H9 (cell line): Measurements from ENCODE around the gene PTPRN2. TPM values are rescaled to one million over a fixed set of nuclear protein-coding genes. Genes with fewer than 3 reads are reported as not detected.

ENCODE experiments used
- DNase-seq: peaks from one replicate; pipeline ENCODE4 v3.0.0-alpha.2; 2017
- H2AFZ ChIP-seq: one replicate; pipeline ENCODE4 v1.6.1; 2013; ENCODE audit warnings: mild to moderate bottlenecking, low read length, control low read depth, moderate library complexity
- H2AK5ac ChIP-seq: 2 replicates; pipeline ENCODE4 v1.6.1; 2013; ENCODE audit warnings: low read length, control low read depth, mixed read lengths; ENCODE audit not compliant: insufficient read length
- H2BK120ac ChIP-seq: one replicate; pipeline ENCODE4 v1.6.1; 2013; ENCODE audit warnings: low read depth, mild to moderate bottlenecking, low read length, control low read depth, inconsistent platforms; ENCODE audit not compliant: poor library complexity, severe bottlenecking
- H2BK12ac ChIP-seq: 2 replicates; pipeline ENCODE4 v1.6.1; 2013; ENCODE audit warnings: low read length, control low read depth, mixed read lengths, low read depth; ENCODE audit not compliant: insufficient read length
- H2BK15ac ChIP-seq: 2 replicates; pipeline ENCODE4 v1.6.1; 2013; ENCODE audit warnings: low read depth, low read length, control low read depth
- H2BK20ac ChIP-seq: one replicate; pipeline ENCODE4 v1.6.1; 2013; ENCODE audit warnings: low read depth, mild to moderate bottlenecking, low read length, control low read depth, inconsistent platforms; ENCODE audit not compliant: poor library complexity, severe bottlenecking
- H2BK5ac ChIP-seq: 2 replicates; pipeline ENCODE4 v1.6.1; 2013; ENCODE audit warnings: low read length, control low read depth, mixed read lengths; ENCODE audit not compliant: insufficient read length
- H3K14ac ChIP-seq: 2 replicates; pipeline ENCODE4 v1.6.1; 2013; ENCODE audit warnings: low read length, control low read depth; ENCODE audit not compliant: insufficient read depth
- H3K18ac ChIP-seq: 2 replicates; pipeline ENCODE4 v1.6.1; 2013; ENCODE audit warnings: low read depth, mild to moderate bottlenecking, mixed read lengths, low read length, control low read depth; ENCODE audit not compliant: insufficient read length
- H3K23ac ChIP-seq: 2 replicates; pipeline ENCODE4 v1.6.1; 2013; ENCODE audit warnings: low read length, control low read depth, mixed read lengths, low read depth; ENCODE audit not compliant: insufficient read length
- H3K23me2 ChIP-seq: 2 replicates; pipeline ENCODE4 v1.6.1; 2013; ENCODE audit warnings: low read depth, mild to moderate bottlenecking, mixed read lengths, low read length, control low read depth; ENCODE audit not compliant: insufficient read length, poor library complexity, severe bottlenecking
- H3K27ac ChIP-seq: 2 replicates; pipeline ENCODE4 v1.5.1; 2013; ENCODE audit warnings: low read length, control low read depth, mixed read lengths, low read depth; ENCODE audit not compliant: insufficient read length
- H3K27me3 ChIP-seq: 2 replicates; pipeline ENCODE4 v1.6.1; 2013; ENCODE audit warnings: low read length, control low read depth, inconsistent platforms; ENCODE audit not compliant: insufficient read depth
- H3K4ac ChIP-seq: 2 replicates; pipeline ENCODE4 v1.6.1; 2013; ENCODE audit warnings: low read depth, mild to moderate bottlenecking, control low read depth, inconsistent platforms, low read length, moderate library complexity
- H3K4me1 ChIP-seq: 2 replicates; pipeline ENCODE4 v1.6.1; 2013; ENCODE audit warnings: low read length, control low read depth, inconsistent platforms; ENCODE audit not compliant: insufficient read depth
- H3K4me2 ChIP-seq: 2 replicates; pipeline ENCODE4 v1.6.1; 2013; ENCODE audit warnings: low read length, control low read depth, mixed read lengths; ENCODE audit not compliant: insufficient read length, insufficient read depth
- H3K56ac ChIP-seq: 2 replicates; pipeline ENCODE4 v1.6.1; 2013; ENCODE audit warnings: low read depth, mild to moderate bottlenecking, mixed read lengths, low read length, control low read depth; ENCODE audit not compliant: insufficient read length
- H3K79me1 ChIP-seq: 2 replicates; pipeline ENCODE4 v1.6.1; 2013; ENCODE audit warnings: low read depth, mild to moderate bottlenecking, moderate library complexity, low read length, control low read depth, inconsistent platforms; ENCODE audit not compliant: insufficient read depth, poor library complexity, severe bottlenecking
- H3K79me2 ChIP-seq: 2 replicates; pipeline ENCODE4 v1.6.1; 2013; ENCODE audit warnings: low read length, control low read depth, inconsistent platforms; ENCODE audit not compliant: insufficient read depth
- H3K9ac ChIP-seq: 2 replicates; pipeline ENCODE4 v1.6.1; 2013; ENCODE audit warnings: low read length, control low read depth, mixed read lengths; ENCODE audit not compliant: insufficient read length; ENCODE audit errors: extremely low read depth
- H3K9me3 ChIP-seq: one replicate; pipeline ENCODE4 v1.6.1; 2013; ENCODE audit warnings: low read depth, low read length, inconsistent platforms; ENCODE audit not compliant: control insufficient read depth
- H3T11ph ChIP-seq: one replicate; pipeline ENCODE4 v1.6.1; 2013; ENCODE audit warnings: mild to moderate bottlenecking, low read length, control low read depth, inconsistent platforms
- H4K20me1 ChIP-seq: one replicate; pipeline ENCODE4 v1.6.1; 2013; ENCODE audit not compliant: control insufficient read depth, insufficient read length, insufficient read depth
- H4K5ac ChIP-seq: 2 replicates; pipeline ENCODE4 v1.6.1; 2013; ENCODE audit warnings: low read depth, mild to moderate bottlenecking, mixed read lengths, low read length, control low read depth; ENCODE audit not compliant: insufficient read length
- H4K8ac ChIP-seq: replicated peaks from 2 replicates; pipeline ENCODE4 v1.6.1; 2013; ENCODE audit warnings: low read length, control low read depth, mixed read lengths, low read depth; ENCODE audit not compliant: insufficient read length
- H4K91ac ChIP-seq: 2 replicates; pipeline ENCODE4 v1.6.1; 2013; ENCODE audit warnings: low read depth, mild to moderate bottlenecking, moderate library complexity, mixed read lengths, low read length, control low read depth; ENCODE audit not compliant: insufficient read length
- H3K27ac Mint-ChIP-seq, 3 experiments: 2 replicates in 2 of 3; 3 replicates in 1 of 3; pipeline ENCODE4 v1.8.0; 2020 to 2021; ENCODE audit warnings: mixed read lengths in 3 of 3, mild to moderate bottlenecking in 1 of 3, moderate library complexity in 1 of 3
- H3K27me3 Mint-ChIP-seq: 2 replicates; pipeline ENCODE4 v1.8.0; 2021; ENCODE audit warnings: low read depth, mild to moderate bottlenecking, moderate library complexity, mixed read lengths
- H3K36me3 Mint-ChIP-seq, 3 experiments: 2 replicates in 2 of 3; 3 replicates in 1 of 3; pipeline ENCODE4 v1.8.0; 2020 to 2021; ENCODE audit warnings: low read depth in 3 of 3, mixed read lengths in 3 of 3; ENCODE audit not compliant: insufficient read depth in 1 of 3
- H3K4me1 Mint-ChIP-seq, 2 experiments: 2 replicates each; pipeline ENCODE4 v1.8.0; 2020; ENCODE audit warnings: mixed read lengths in 2 of 2
- H3K4me3 Mint-ChIP-seq, 2 experiments: 2 replicates in 1 of 2; 3 replicates in 1 of 2; pipeline ENCODE4 v1.8.0; 2020 to 2021; ENCODE audit warnings: mild to moderate bottlenecking in 2 of 2, mixed read lengths in 2 of 2, moderate library complexity in 1 of 2
- H3K9me3 Mint-ChIP-seq, 2 experiments: 2 replicates in 1 of 2; 3 replicates in 1 of 2; pipeline ENCODE4 v1.8.0; 2020; ENCODE audit warnings: mild to moderate bottlenecking in 2 of 2, mixed read lengths in 2 of 2, moderate library complexity in 1 of 2
- WGBS: extraction: QIAGEN DNeasy Blood & Tissue Kit; methylation state at CpG from one replicate; pipeline ENCODE4 v1.1.7; 2013; ENCODE audit warnings: missing lambda C conversion rate, low lambda C conversion rate, mixed read lengths; ENCODE audit not compliant: insufficient read length; ENCODE audit errors: extremely low coverage; 5-methylcytosine and 5-hydroxymethylcytosine counted together
- total RNA-seq: library from RNA; stranded (reverse); gene quantifications from 2 replicates; pipeline ENCODE4 v1.2.1, GENCODE V29; 2021
- TF ChIP-seq, protein P1 (sequence below): fragments of 200-600 bp; sonication (generic); conservative IDR thresholded peaks from 3 replicates; pipeline ENCODE4 v1.8.0; 2021; ENCODE audit warnings: antibody characterized with exemption, mild to moderate bottlenecking

PTPRN2 gene
- total RNA-seq, 1 experiment from 2014 or later: 5.2 TPM

DNA sequence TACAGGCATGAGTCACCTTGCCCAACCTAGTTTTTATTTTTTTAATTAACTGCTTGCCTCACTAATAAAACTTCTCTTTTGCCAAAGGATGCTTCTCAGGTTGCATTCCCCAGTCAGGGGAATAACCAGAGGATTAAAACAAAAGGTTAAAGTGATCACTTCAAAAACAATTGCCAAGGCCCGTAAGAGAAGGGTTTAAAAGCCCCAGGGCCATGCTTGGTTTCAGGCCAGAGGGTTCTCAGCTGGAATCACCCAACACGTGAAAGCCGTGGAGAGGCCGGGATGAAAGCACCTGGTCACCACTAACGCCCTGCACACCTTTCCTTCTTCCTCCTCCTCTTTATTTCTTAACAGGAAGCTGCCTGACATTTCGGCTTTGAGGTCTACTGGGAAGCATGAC, 587.5 kb downstream of the PTPRN2 start:
- Histone ChIP-seq H3K79me1 (no peaks in the 10 kb centered on the region), H2AFZ (no peak overlapping the region), H2AK5ac (no peak overlapping the region), H2BK20ac (no peak overlapping the region), H3K4me2 (no peak overlapping the region), H3K18ac (no peak overlapping the region), H3K23ac (no peak overlapping the region), H2BK5ac (no peak overlapping the region), H3T11ph (no peak overlapping the region), H3K56ac (no peak overlapping the region), H3K4me1 (no peaks in the 10 kb centered on the region; the same call in 1 of the 2 replicates), H2BK120ac (no peak overlapping the region), H3K9ac (no peak overlapping the region), H3K4ac (no peak overlapping the region), H4K91ac (no peak overlapping the region), H3K27ac (no peak overlapping the region), H4K5ac (no peak overlapping the region), H4K20me1 (no peaks in the 10 kb centered on the region), H3K14ac (no peak overlapping the region), H3K23me2 (no peaks in the 10 kb centered on the region), H2BK12ac (no peak overlapping the region), H3K79me2 (no peaks in the 10 kb centered on the region), H3K9me3 (no peaks in the 10 kb centered on the region), H2BK15ac (no peak overlapping the region), H4K8ac (no peak overlapping the region), H3K27me3 (no peaks in the 10 kb centered on the region)
- peak; percentile 64 for DNase-seq
- TF ChIP-seq, protein P1, sequence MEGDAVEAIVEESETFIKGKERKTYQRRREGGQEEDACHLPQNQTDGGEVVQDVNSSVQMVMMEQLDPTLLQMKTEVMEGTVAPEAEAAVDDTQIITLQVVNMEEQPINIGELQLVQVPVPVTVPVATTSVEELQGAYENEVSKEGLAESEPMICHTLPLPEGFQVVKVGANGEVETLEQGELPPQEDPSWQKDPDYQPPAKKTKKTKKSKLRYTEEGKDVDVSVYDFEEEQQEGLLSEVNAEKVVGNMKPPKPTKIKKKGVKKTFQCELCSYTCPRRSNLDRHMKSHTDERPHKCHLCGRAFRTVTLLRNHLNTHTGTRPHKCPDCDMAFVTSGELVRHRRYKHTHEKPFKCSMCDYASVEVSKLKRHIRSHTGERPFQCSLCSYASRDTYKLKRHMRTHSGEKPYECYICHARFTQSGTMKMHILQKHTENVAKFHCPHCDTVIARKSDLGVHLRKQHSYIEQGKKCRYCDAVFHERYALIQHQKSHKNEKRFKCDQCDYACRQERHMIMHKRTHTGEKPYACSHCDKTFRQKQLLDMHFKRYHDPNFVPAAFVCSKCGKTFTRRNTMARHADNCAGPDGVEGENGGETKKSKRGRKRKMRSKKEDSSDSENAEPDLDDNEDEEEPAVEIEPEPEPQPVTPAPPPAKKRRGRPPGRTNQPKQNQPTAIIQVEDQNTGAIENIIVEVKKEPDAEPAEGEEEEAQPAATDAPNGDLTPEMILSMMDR: no peak
- no CpG with 5 or more reads among the region's 6 CpGs for WGBS
- Mint-ChIP-seq H3K4me3 (no peak overlapping the region), H3K27me3 (peaks cover 3% of the 10 kb centered on the region), H3K27ac (no peak overlapping the region), H3K36me3 (peaks cover 0 to 2% (median 0%) of the 10 kb centered on the region in 3 experiments; a peak in 2 of 7 replicates), H3K9me3 (peaks cover 0 to 6% of the 10 kb centered on the region in 2 experiments; a peak in 2 of 5 replicates), H3K4me1 (peaks cover 13 to 30% of the 10 kb centered on the region in 2 experiments)
